K562 (cell line): Measurements from ENCODE around the gene CNTNAP4. TPM values are rescaled to one million over a fixed set of nuclear protein-coding genes. Genes with fewer than 3 reads are reported as not detected.

Source experiments
- ATAC-seq: fragments of 200-7000 bp; cut with Tn5 transposase; 3 replicates; pipeline ENCODE4 v1.9.1; 2020; ENCODE audit warnings: moderate library complexity
- BruUV-seq: library from RNA; stranded (reverse); fragments of 400-500 nt; replicated peaks from 2 replicates; lab custom pipeline; 2021; lab: Mats Ljungman, UMichigan
- CTCF ChIA-PET: fragments of 300-600 bp; formaldehyde crosslinking; extraction: SDS; loops from one replicate; lab custom pipeline; 2021; ENCODE audit warnings: low intra/inter-chr PET ratio; lab: Yijun Ruan, JAX
- POLR2A ChIA-PET: fragments of 300-600, 350-650 bp; sonication (Branson Sonifier 250); formaldehyde crosslinking; extraction: SDS; loops from one replicate; lab custom pipeline; 2021; ENCODE audit warnings: antibody characterized with exemption, inconsistent platforms; lab: Yijun Ruan, JAX
- DNase-seq, 4 experiments: peaks; one replicate each; pipeline versions ENCODE4 v3.0.0 to v3.0.0-alpha.2; 2011 to 2018; ENCODE audit warnings: low spot score in 3 of 4, mixed read lengths in 3 of 4; ENCODE audit errors: extremely low read depth in 1 of 4
- FAIRE-seq: peaks from 2 replicates; lab custom pipeline; 2011; peaks lifted over from hg19 to GRCh38; lab: Jason Lieb, UNC
- H2AFZ ChIP-seq: 2 replicates; pipeline ENCODE4 v1.6.0; 2011; ENCODE audit warnings: low read depth, low read length, control low read depth, inconsistent platforms
- H3K27ac ChIP-seq: fragments of 200-600 bp; 3 replicates; pipeline ENCODE4 v1.8.0; 2011; ENCODE audit warnings: low read depth, mild to moderate bottlenecking, control low read depth, inconsistent platforms, low read length, moderate library complexity, mixed read lengths; ENCODE audit errors: extremely low read depth
- H3K27me3 ChIP-seq, 2 experiments: fragments of 300-600 bp in 1 of 2; 2 replicates in 1 of 2; 3 replicates in 1 of 2; pipeline versions ENCODE4 v1.6.0 to v1.8.0; 2011; ENCODE audit warnings: inconsistent platforms in 2 of 2, low read length in 2 of 2, mild to moderate bottlenecking in 1 of 2, mixed read lengths in 1 of 2, moderate library complexity in 1 of 2; ENCODE audit not compliant: control insufficient read depth in 2 of 2, insufficient read depth in 2 of 2
- H3K36me3 ChIP-seq: fragments of 300-600 bp; 3 replicates; pipeline ENCODE4 v1.8.0; 2011; ENCODE audit warnings: mild to moderate bottlenecking, low read length, inconsistent platforms; ENCODE audit not compliant: control insufficient read depth, insufficient read depth
- H3K4me1 ChIP-seq, 2 experiments: fragments of 200-600 bp in 1 of 2; replicated peaks in 1 of 2; 2 replicates in 1 of 2; 3 replicates in 1 of 2; pipeline versions ENCODE4 v1.5.1 to v1.8.0; 2011; ENCODE audit warnings: inconsistent platforms in 2 of 2, low read length in 2 of 2, mild to moderate bottlenecking in 1 of 2, mixed read lengths in 1 of 2, moderate library complexity in 1 of 2; ENCODE audit not compliant: control insufficient read depth in 2 of 2, insufficient read depth in 2 of 2
- H3K4me2 ChIP-seq: 2 replicates; pipeline ENCODE4 v1.6.1; 2011; ENCODE audit warnings: low read length, control low read depth, inconsistent platforms, mixed read lengths; ENCODE audit not compliant: insufficient read depth
- H3K4me3 ChIP-seq: fragments of 200-600 bp; sonication (generic), shearing (Covaris generic); 2 replicates; pipeline ENCODE4 v1.5.1; 2016; ENCODE audit warnings: control low read depth, inconsistent platforms
- H3K79me2 ChIP-seq: fragments of 200-600 bp; 3 replicates; pipeline ENCODE4 v1.8.0; 2011; ENCODE audit warnings: low read length, inconsistent platforms; ENCODE audit not compliant: control insufficient read depth, insufficient read depth
- H3K9ac ChIP-seq, 2 experiments: 2 replicates each; pipeline versions ENCODE4 v1.6.0 to v1.6.1; 2011; ENCODE audit warnings: low read depth in 2 of 2, low read length in 2 of 2, control low read depth in 1 of 2, inconsistent platforms in 1 of 2, mild to moderate bottlenecking in 1 of 2, mixed read lengths in 1 of 2; ENCODE audit not compliant: insufficient read depth in 1 of 2
- H3K9me1 ChIP-seq: one replicate; pipeline ENCODE4 v1.6.0; 2011; ENCODE audit warnings: inconsistent platforms, mild to moderate bottlenecking, low read length, moderate library complexity; ENCODE audit not compliant: control insufficient read depth, insufficient read depth
- H3K9me3 ChIP-seq: replicated peaks from 2 replicates; pipeline ENCODE4 v1.5.1; 2011; ENCODE audit warnings: low read depth, low read length, inconsistent platforms; ENCODE audit not compliant: control insufficient read depth, insufficient read depth
- H4K20me1 ChIP-seq: replicated peaks from 2 replicates; pipeline ENCODE4 v1.6.1; 2011; ENCODE audit warnings: low read length, inconsistent platforms, mixed read lengths; ENCODE audit not compliant: control insufficient read depth, insufficient read depth
- CREM ChIP-seq: IDR thresholded peaks from 2 replicates; pipeline ENCODE4 v1.6.1; 2014; ENCODE audit warnings: antibody characterized with exemption, low read depth
- CXXC5 ChIP-seq: fragments of 250-450 bp; sonication (Bioruptor Pico); IDR thresholded peaks from 2 replicates; pipeline ENCODE4 v1.8.0; 2022; ENCODE audit warnings: inconsistent platforms, mild to moderate bottlenecking, moderate library complexity
- ESRRB ChIP-seq: fragments of 250-450 bp; sonication (Bioruptor Pico); IDR thresholded peaks from 2 replicates; pipeline ENCODE4 v1.5.0; 2020; ENCODE audit warnings: mild to moderate bottlenecking, moderate library complexity, borderline replicate concordance
- FUS ChIP-seq: fragments of 200-400 bp; formaldehyde crosslinking; optimal IDR thresholded peaks from 2 replicates; pipeline ENCODE3; 2017; ENCODE audit warnings: low read depth, low read length
- HCFC1 ChIP-seq: IDR thresholded peaks from 2 replicates; pipeline ENCODE4 v1.6.1; 2012; ENCODE audit warnings: low read depth, low read length, improper control_type of control experiment
- KHSRP ChIP-seq: fragments of 450-650 bp; IDR thresholded peaks from 2 replicates; pipeline ENCODE4 v1.6.1; 2017
- RCOR1 ChIP-seq, 2 experiments: IDR thresholded peaks; 2 replicates each; pipeline ENCODE4 v1.6.1; 2012; ENCODE audit warnings: low read depth in 2 of 2, low read length in 2 of 2, borderline replicate concordance in 1 of 2, improper control_type of control experiment in 1 of 2
- ZBTB8A ChIP-seq: fragments of 450-650 bp; IDR thresholded peaks from 2 replicates; pipeline ENCODE4 v1.6.1; 2018; ENCODE audit warnings: mild to moderate bottlenecking, moderate library complexity; ENCODE audit not compliant: partially characterized antibody
- ZFP1 ChIP-seq: fragments of 450-650 bp; formaldehyde crosslinking; IDR thresholded peaks from 2 replicates; pipeline ENCODE4 v1.4.0; 2020; ENCODE audit warnings: mild to moderate bottlenecking, mixed read lengths
- ZNF175 ChIP-seq: fragments of 200-800 bp; sonication (Bioruptor generic); IDR thresholded peaks from 2 replicates; pipeline ENCODE4 v1.6.1; 2016; ENCODE audit warnings: low read depth, mild to moderate bottlenecking, missing genetic modification characterization, missing compliant biosample characterization
- ZNF436 ChIP-seq: fragments of 250-450, 450-650 bp; sonication (Bioruptor Pico); formaldehyde crosslinking; IDR thresholded peaks from 2 replicates; pipeline ENCODE4 v1.7.0; 2020; ENCODE audit warnings: mild to moderate bottlenecking
- WGBS: fragments of 100-300 bp; shearing (Covaris generic); methylation state at CpG from one replicate; pipeline ENCODE4 v1.1.6; 2016; ENCODE audit warnings: low coverage, mixed read lengths; ENCODE audit not compliant: insufficient coverage; ENCODE audit errors: missing lambda C conversion rate; 5-methylcytosine and 5-hydroxymethylcytosine counted together
- in situ Hi-C: fragments of 300-500 bp; cut with MboI; formaldehyde crosslinking; loops from 4 replicates; pipeline ENCODE4 v1.15.0; 2018; ENCODE audit warnings: inconsistent platforms, mixed read lengths
- intact Hi-C: fragments of 100-400 bp; cut with micrococcal nuclease; formaldehyde crosslinking; loops from 2 replicates; pipeline ENCODE4 v1.14.2; 2022
- polyA plus RNA-seq, 8 experiments: library from polyadenylated mRNA; depleted of rRNA in 4 of 8; stranded (reverse) in 5 of 8; unstranded in 3 of 8; fragments of >200 nt; fragmentation: Nextera tagmentation in 2 of 8; fragmentation: Illumina TruSeq in 1 of 8; extraction: Ambion mirVana in 2 of 8; extraction: Trizol in 1 of 8; gene quantifications; 2 replicates each; pipeline versions ENCODE4 v1.2.1 to v1.2.3, GENCODE V29; 2011 to 2014; ENCODE audit warnings: inconsistent platforms in 1 of 8, missing spikeins in 1 of 8
- total RNA-seq, 7 experiments: library from RNA; depleted of rRNA in 6 of 7; stranded (reverse); fragments of >200 nt in 6 of 7; fragmentation: Illumina TruSeq in 2 of 7; extraction: Trizol in 2 of 7; gene quantifications; 2 replicates each; pipeline versions ENCODE4 v1.2.1 to v1.2.3, GENCODE V29; 2011 to 2021; ENCODE audit warnings: low replicate concordance in 1 of 7
- TF ChIP-seq, protein P1 (sequence below): fragments of 450-650 bp; formaldehyde crosslinking; IDR thresholded peaks from 2 replicates; pipeline ENCODE4 v1.4.0; 2020; ENCODE audit warnings: mild to moderate bottlenecking, moderate library complexity

The CNTNAP4 gene
- total and polyA plus RNA-seq, 9 of the 15 experiments (the other 6 are each of a cell fraction or from before 2014, with no cell fraction given), result not detected

DNA sequence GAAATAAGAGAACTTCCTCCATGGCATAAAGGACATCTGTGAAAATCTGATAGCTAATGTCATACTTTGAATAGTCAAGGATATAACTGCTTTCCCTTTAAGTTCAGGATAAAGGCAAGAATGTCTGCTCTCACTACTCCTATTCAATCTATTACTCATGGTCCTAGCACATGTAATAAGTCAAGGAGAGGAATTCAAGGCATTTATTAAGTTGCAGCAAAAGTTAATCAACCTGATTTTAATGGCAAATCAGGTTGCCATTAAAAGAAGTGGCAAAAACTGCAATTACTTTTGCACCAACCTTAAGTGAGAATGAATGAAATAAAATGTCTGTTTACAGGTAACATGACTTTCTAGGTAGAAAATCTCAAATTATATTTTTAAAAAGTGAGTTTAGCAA, 225.9 kb downstream of the CNTNAP4 start (continued):
- TF ChIP-seq, protein P1, sequence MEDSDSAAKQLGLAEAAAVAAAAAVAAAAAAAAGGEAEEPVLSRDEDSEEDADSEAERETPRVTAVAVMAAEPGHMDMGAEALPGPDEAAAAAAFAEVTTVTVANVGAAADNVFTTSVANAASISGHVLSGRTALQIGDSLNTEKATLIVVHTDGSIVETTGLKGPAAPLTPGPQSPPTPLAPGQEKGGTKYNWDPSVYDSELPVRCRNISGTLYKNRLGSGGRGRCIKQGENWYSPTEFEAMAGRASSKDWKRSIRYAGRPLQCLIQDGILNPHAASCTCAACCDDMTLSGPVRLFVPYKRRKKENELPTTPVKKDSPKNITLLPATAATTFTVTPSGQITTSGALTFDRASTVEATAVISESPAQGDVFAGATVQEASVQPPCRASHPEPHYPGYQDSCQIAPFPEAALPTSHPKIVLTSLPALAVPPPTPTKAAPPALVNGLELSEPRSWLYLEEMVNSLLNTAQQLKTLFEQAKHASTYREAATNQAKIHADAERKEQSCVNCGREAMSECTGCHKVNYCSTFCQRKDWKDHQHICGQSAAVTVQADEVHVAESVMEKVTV, result no peak
- TF ChIP-seq ESRRB (CRISPR knock-in tag) (no peak), ZNF436 (CRISPR knock-in tag) (no peak), ZBTB8A (no peak), ZNF175 (CRISPR knock-in tag) (no peak), CXXC5 (no peak), KHSRP (no peak), ZFP1 (no peak), RCOR1 (IDR thresholded peaks at IDR 0.05; ENCODE audit: borderline replicate concordance in 1 of 2, low read depth in 2 of 2, low read length in 2 of 2) (no peak), CREM (no peak), FUS (no peak)

DNA sequence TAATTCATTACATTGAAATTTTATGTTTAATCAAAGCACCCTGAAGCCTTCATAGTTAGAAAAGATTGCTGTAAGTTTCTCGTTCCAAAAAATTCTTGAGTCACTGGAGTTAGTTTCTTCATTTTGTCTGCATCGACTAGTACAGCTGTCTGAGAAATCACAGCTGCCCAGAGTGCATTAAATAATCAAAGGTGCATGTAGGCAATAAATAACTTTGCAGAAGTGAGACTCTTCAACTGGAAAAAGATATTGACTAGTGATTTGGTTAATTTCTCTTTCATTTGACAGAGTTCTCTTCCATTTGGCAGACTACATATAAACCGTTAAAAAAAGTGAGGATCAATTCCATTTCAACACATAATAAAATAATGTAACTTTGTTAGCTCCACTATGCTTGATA, 234.0 kb downstream of the CNTNAP4 start:
- no TSS peak for BruUV-seq
- no peaks in the 10 kb centered on the region for H4K20me1 ChIP-seq
- no peaks in the 10 kb centered on the region for H3K9me3 ChIP-seq
- no peaks in the 10 kb centered on the region for H3K36me3 ChIP-seq
- no peaks in the 10 kb centered on the region for H3K9me1 ChIP-seq
- H2AFZ ChIP-seq, result no peak overlapping the region
- ATAC-seq, result no peak
- H3K4me2 ChIP-seq, result no peak overlapping the region
- 2% methylated on average over 3 of the region's 3 CpGs for WGBS
- FAIRE-seq, result no peak
- POLR2A ChIA-PET, result no interaction called here
- no peak for TF ChIP-seq HCFC1
- TF ChIP-seq, all 486 proteins: peak for 0
- Histone ChIP-seq H3K27ac (no peak overlapping the region), H3K79me2 (no peaks in the 10 kb centered on the region), H3K27me3 (no peaks in the 10 kb centered on the region), H3K4me3 (no peak overlapping the region), H3K9ac (no peak overlapping the region), H3K4me1 (no peaks in the 10 kb centered on the region)
- intact Hi-C loops, result no loop called here
- CTCF ChIA-PET, result no interaction called here
- in situ Hi-C loops, result no loop called here
- no peak for DNase-seq
